ENCODE measurements around the gene NLGN1.

Gene NLGN1

GRCh38 chr3:173799060-173799816, 401.7 kb downstream of the NLGN1 start:
- ATAC-seq, result peak; percentile 40; the same call in 2 of the 3 replicates
- TF ChIP-seq BACH2 (CRISPR knock-in tag; IDR thresholded peaks at IDR 0.05; ENCODE audit: borderline replicate concordance), result no peak
- TF ChIP-seq ZFP30 (CRISPR knock-in tag; IDR thresholded peaks at IDR 0.05), result no peak
- TF ChIP-seq TSHZ2 (CRISPR knock-in tag; IDR thresholded peaks at IDR 0.05), result no peak
- TF ChIP-seq, protein P1, sequence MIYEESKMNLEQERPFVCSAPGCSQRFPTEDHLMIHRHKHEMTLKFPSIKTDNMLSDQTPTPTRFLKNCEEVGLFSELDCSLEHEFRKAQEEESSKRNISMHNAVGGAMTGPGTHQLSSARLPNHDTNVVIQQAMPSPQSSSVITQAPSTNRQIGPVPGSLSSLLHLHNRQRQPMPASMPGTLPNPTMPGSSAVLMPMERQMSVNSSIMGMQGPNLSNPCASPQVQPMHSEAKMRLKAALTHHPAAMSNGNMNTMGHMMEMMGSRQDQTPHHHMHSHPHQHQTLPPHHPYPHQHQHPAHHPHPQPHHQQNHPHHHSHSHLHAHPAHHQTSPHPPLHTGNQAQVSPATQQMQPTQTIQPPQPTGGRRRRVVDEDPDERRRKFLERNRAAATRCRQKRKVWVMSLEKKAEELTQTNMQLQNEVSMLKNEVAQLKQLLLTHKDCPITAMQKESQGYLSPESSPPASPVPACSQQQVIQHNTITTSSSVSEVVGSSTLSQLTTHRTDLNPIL (CRISPR knock-in tag; IDR thresholded peaks at IDR 0.05; ENCODE audit: low read depth), result no peak
- TF ChIP-seq TCF4 (CRISPR knock-in tag; IDR thresholded peaks at IDR 0.05; ENCODE audit: borderline replicate concordance), result no peak
- no peak for TF ChIP-seq SNAI2 (CRISPR knock-in tag; IDR thresholded peaks at IDR 0.05)
- TF ChIP-seq GLIS3 (CRISPR knock-in tag; IDR thresholded peaks at IDR 0.05), result no peak
- no peak for TF ChIP-seq ZNF70 (CRISPR knock-in tag; IDR thresholded peaks at IDR 0.05)
- no peak for TF ChIP-seq OSR1 (CRISPR knock-in tag; IDR thresholded peaks at IDR 0.05)

- TF ChIP-seq ZNF70 (CRISPR knock-in tag; IDR thresholded peaks at IDR 0.05) (no peak), CSRNP3 (CRISPR knock-in tag; IDR thresholded peaks at IDR 0.05) (no peak), ARNTL (CRISPR knock-in tag; IDR thresholded peaks at IDR 0.05; ENCODE audit: borderline replicate concordance, low read depth) (no peak), TSHZ2 (CRISPR knock-in tag; IDR thresholded peaks at IDR 0.05) (no peak), PPARA (CRISPR knock-in tag; IDR thresholded peaks at IDR 0.05; ENCODE audit: borderline replicate concordance) (no peak), ZFP30 (CRISPR knock-in tag; IDR thresholded peaks at IDR 0.05) (no peak), ISL1 (CRISPR knock-in tag; IDR thresholded peaks at IDR 0.05) (no peak), RARB (CRISPR knock-in tag; IDR thresholded peaks at IDR 0.05) (no peak), ESRRG (CRISPR knock-in tag; IDR thresholded peaks at IDR 0.05) (no peak)
- no peak for ATAC-seq
These were observed 402.6 kb downstream of the NLGN1 start for GRCh38 chr3:173800154-173800553.

- no peak for ATAC-seq
- no peak for TF ChIP-seq PPARA (CRISPR knock-in tag; IDR thresholded peaks at IDR 0.05; ENCODE audit: borderline replicate concordance)
These were observed 417.3 kb downstream of the NLGN1 start for GRCh38 chr3:173814809-173815208.

- no peak for ATAC-seq
- no peak for TF ChIP-seq ZNF565 (CRISPR knock-in tag; conservative IDR thresholded peaks at IDR 0.05; ENCODE audit: low read depth)
- TF ChIP-seq ZC3H10 (CRISPR knock-in tag; IDR thresholded peaks at IDR 0.05), result no peak
- TF ChIP-seq ARNTL (CRISPR knock-in tag; IDR thresholded peaks at IDR 0.05; ENCODE audit: borderline replicate concordance, low read depth), result no peak
- no peak for TF ChIP-seq POU6F1 (CRISPR knock-in tag; IDR thresholded peaks at IDR 0.05; ENCODE audit: borderline replicate concordance, low read depth)
- no peak for TF ChIP-seq CSDC2 (CRISPR knock-in tag; IDR thresholded peaks at IDR 0.05)
- TF ChIP-seq CSRNP3 (CRISPR knock-in tag; IDR thresholded peaks at IDR 0.05), result no peak
- TF ChIP-seq ISL1 (CRISPR knock-in tag; IDR thresholded peaks at IDR 0.05), result no peak
- TF ChIP-seq ZFP30 (CRISPR knock-in tag; IDR thresholded peaks at IDR 0.05), result no peak
- TF ChIP-seq TOX (CRISPR knock-in tag; IDR thresholded peaks at IDR 0.05; ENCODE audit: borderline replicate concordance), result no peak
- no peak for TF ChIP-seq BACH2 (CRISPR knock-in tag; IDR thresholded peaks at IDR 0.05; ENCODE audit: borderline replicate concordance)
- no peak for TF ChIP-seq ESRRG (CRISPR knock-in tag; IDR thresholded peaks at IDR 0.05)
- TF ChIP-seq PATZ1 (CRISPR knock-in tag; IDR thresholded peaks at IDR 0.05; ENCODE audit: borderline replicate concordance), result no peak
These were observed 421.8 kb downstream of the NLGN1 start for GRCh38 chr3:173819368-173819767.

Measured in SK-N-SH treated with all-trans-retinoic acid at 6 μM for 48 hours (cell line).